OCI-LY1 (cell line): ENCODE measurements around the gene EEF2K.

ENCODE experiments used
- EZH2 ChIP-seq: fragments of 200-600 bp; sonication (generic), shearing (Covaris generic); IDR thresholded peaks from 2 replicates; pipeline ENCODE4 v1.8.0; 2017; ENCODE audit warnings: borderline replicate concordance, mixed run types, mild to moderate bottlenecking, antibody characterized with exemption, low read length, moderate library complexity, mixed read lengths
- TF ChIP-seq, protein P1 (sequence below): fragments of 200-600 bp; sonication (generic), shearing (Covaris generic); IDR thresholded peaks from 2 replicates; pipeline ENCODE4 v1.5.1; 2017; ENCODE audit warnings: mild to moderate bottlenecking, antibody characterized with exemption, low read length, moderate library complexity, mixed read lengths

DNA sequence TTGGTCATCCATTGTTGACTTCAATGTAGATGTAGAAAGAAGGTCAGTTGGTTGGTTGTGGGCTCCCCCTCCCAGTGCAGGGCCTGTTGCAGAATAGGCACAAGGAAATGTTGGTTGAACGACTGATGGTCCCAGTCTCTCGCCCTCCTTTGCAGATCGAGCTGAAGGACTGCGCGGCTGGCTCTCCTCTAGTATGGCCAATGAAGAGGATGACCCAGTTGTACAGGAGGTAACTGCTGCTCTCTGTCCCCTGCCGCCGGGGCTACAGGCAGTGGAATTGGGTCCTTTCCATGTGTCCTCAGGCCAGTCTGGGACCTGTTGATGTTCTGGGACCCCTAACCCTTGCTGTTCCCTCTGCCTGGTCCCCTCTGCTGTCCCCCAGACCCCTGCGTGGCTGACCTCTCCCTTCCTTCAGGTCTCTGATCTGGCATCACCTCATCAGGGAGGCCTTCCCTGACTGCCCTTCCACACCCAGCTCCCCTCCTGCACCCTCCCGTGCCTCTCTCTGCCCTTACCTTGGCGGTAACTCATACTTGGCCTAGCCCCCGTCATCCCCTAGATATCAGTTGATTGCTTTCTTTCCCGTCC lies 96.8 kb downstream of the EEF2K start:
- TF ChIP-seq, protein P1, sequence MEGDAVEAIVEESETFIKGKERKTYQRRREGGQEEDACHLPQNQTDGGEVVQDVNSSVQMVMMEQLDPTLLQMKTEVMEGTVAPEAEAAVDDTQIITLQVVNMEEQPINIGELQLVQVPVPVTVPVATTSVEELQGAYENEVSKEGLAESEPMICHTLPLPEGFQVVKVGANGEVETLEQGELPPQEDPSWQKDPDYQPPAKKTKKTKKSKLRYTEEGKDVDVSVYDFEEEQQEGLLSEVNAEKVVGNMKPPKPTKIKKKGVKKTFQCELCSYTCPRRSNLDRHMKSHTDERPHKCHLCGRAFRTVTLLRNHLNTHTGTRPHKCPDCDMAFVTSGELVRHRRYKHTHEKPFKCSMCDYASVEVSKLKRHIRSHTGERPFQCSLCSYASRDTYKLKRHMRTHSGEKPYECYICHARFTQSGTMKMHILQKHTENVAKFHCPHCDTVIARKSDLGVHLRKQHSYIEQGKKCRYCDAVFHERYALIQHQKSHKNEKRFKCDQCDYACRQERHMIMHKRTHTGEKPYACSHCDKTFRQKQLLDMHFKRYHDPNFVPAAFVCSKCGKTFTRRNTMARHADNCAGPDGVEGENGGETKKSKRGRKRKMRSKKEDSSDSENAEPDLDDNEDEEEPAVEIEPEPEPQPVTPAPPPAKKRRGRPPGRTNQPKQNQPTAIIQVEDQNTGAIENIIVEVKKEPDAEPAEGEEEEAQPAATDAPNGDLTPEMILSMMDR: no peak
- no peak for TF ChIP-seq EZH2
